ENCODE measurements around the gene ZNF536. TPM values are rescaled to one million over a fixed set of nuclear protein-coding genes. Genes with fewer than 3 reads are reported as not detected.

Gene ZNF536
- total and polyA plus RNA-seq, 9 of the 15 experiments (the other 6 are each of a cell fraction or from before 2014, with no cell fraction given) = not detected

GRCh38 chr19:30360376-30361106 is 11.6 kb upstream of the ZNF536 start:
- Histone ChIP-seq H3K9me3 (replicated peaks; ENCODE audit: control insufficient read depth, insufficient read depth, low read depth, low read length) (no peaks in the 10 kb centered on the region), H3K4me3 (no peak overlapping the region), H3K9me1 (ENCODE audit: control insufficient read depth, insufficient read depth, low read length) (peaks cover 3% of the 10 kb centered on the region), H2AFZ (ENCODE audit: low read depth, low read length) (no peak overlapping the region), H3K79me2 (ENCODE audit: control insufficient read depth, insufficient read depth, low read length) (no peaks in the 10 kb centered on the region), H3K4me1 (replicated peaks in 1 of 2; ENCODE audit: control insufficient read depth in 2 of 2, insufficient read depth in 2 of 2, low read length in 2 of 2) (no peaks in the 10 kb centered on the region), H3K9ac (ENCODE audit: insufficient read depth in 1 of 2, low read depth in 2 of 2, low read length in 2 of 2) (no peak overlapping the region), H3K4me2 (ENCODE audit: insufficient read depth, low read length) (no peak overlapping the region), H3K27ac (ENCODE audit: extremely low read depth, low read depth, low read length) (no peak overlapping the region), H3K36me3 (ENCODE audit: control insufficient read depth, insufficient read depth, low read length) (no peaks in the 10 kb centered on the region), H3K27me3 (ENCODE audit: control insufficient read depth in 2 of 2, insufficient read depth in 2 of 2, low read length in 2 of 2) (peaks cover 11 to 41% of the 10 kb centered on the region in 2 experiments), H4K20me1 (replicated peaks; ENCODE audit: control insufficient read depth, insufficient read depth, low read length) (0 out of 2 replicates have a peak, but pooled peaks cover 4% of the 10 kb centered on the region)
- intact Hi-C loops (cut with micrococcal nuclease) (no loop called here), in situ Hi-C loops (cut with MboI) (no loop called here)
- FAIRE-seq = no peak
- ChIA-PET CTCF (ENCODE audit: low intra/inter-chr PET ratio) (no interaction called here), POLR2A (interaction anchor here (0.7 kb wide), 1 partner anchor 12 kb away, joined by 3 read pairs; the partner anchor contains the start of gene ZNF536)
- no TSS peak for BruUV-seq (replicated peaks)
- no peak for DNase-seq (ENCODE audit: extremely low read depth in 1 of 4, low spot score in 3 of 4)
- TF ChIP-seq EZH2 (IDR thresholded peaks at IDR 0.05; ENCODE audit: borderline replicate concordance, low read depth, low read length) = peak; percentile 41; the same call in 1 of the 2 replicates
- TF ChIP-seq ATF2 (CRISPR knock-in tag; IDR thresholded peaks at IDR 0.05) = no peak
- WGBS (ENCODE audit: insufficient coverage, low coverage, missing lambda C conversion rate) = under 1% methylated on average over 18 of the region's 18 CpGs
- ATAC-seq = no peak

- BruUV-seq (replicated peaks) = no TSS peak
- WGBS (ENCODE audit: insufficient coverage, low coverage, missing lambda C conversion rate) = 0% methylated on average over 4 of the region's 4 CpGs
- ATAC-seq (no peak), DNase-seq (ENCODE audit: extremely low read depth in 1 of 4, low spot score in 3 of 4) (no peak), FAIRE-seq (no peak)
- Histone ChIP-seq H3K9ac (ENCODE audit: insufficient read depth in 1 of 2, low read depth in 2 of 2, low read length in 2 of 2) (no peak overlapping the region), H3K27me3 (ENCODE audit: control insufficient read depth in 2 of 2, insufficient read depth in 2 of 2, low read length in 2 of 2) (peaks cover 11 to 41% of the 10 kb centered on the region in 2 experiments), H3K4me3 (no peak overlapping the region), H3K36me3 (ENCODE audit: control insufficient read depth, insufficient read depth, low read length) (no peaks in the 10 kb centered on the region), H2AFZ (ENCODE audit: low read depth, low read length) (no peak overlapping the region), H3K4me1 (replicated peaks in 1 of 2; ENCODE audit: control insufficient read depth in 2 of 2, insufficient read depth in 2 of 2, low read length in 2 of 2) (no peaks in the 10 kb centered on the region), H4K20me1 (replicated peaks; ENCODE audit: control insufficient read depth, insufficient read depth, low read length) (0 out of 2 replicates have a peak, but pooled peaks cover 4% of the 10 kb centered on the region), H3K9me1 (ENCODE audit: control insufficient read depth, insufficient read depth, low read length) (peaks cover 3% of the 10 kb centered on the region), H3K4me2 (ENCODE audit: insufficient read depth, low read length) (no peak overlapping the region), H3K27ac (ENCODE audit: extremely low read depth, low read depth, low read length) (no peak overlapping the region), H3K9me3 (replicated peaks; ENCODE audit: control insufficient read depth, insufficient read depth, low read depth, low read length) (no peaks in the 10 kb centered on the region), H3K79me2 (ENCODE audit: control insufficient read depth, insufficient read depth, low read length) (no peaks in the 10 kb centered on the region)
- in situ Hi-C loops (cut with MboI) (no loop called here), intact Hi-C loops (cut with micrococcal nuclease) (no loop called here)
- ChIA-PET CTCF (ENCODE audit: low intra/inter-chr PET ratio) (no interaction called here), POLR2A (no interaction called here)
- TF ChIP-seq ZBTB34 (CRISPR knock-in tag; IDR thresholded peaks at IDR 0.05) = no peak
- no peak for TF ChIP-seq PBX2 (CRISPR knock-in tag; IDR thresholded peaks at IDR 0.05; ENCODE audit: low read depth)
- no peak for TF ChIP-seq PBX2 (tag; conservative IDR thresholded peaks at IDR 0.05; ENCODE audit: low read depth)
- no peak for TF ChIP-seq HMBOX1 (IDR thresholded peaks at IDR 0.05)
- no peak for TF ChIP-seq OTX1 (CRISPR knock-in tag; IDR thresholded peaks at IDR 0.05)
- no peak for TF ChIP-seq KAT7 (CRISPR knock-in tag; IDR thresholded peaks at IDR 0.05; ENCODE audit: borderline replicate concordance)
These were observed 11.1 kb upstream of the ZNF536 start for GRCh38 chr19:30361107-30361447.
